Measurements from ENCODE around the gene CSMD2.
"Not testable (repeated sequence)": the region's sequence is repeated elsewhere in the genome, so short reads cannot be mapped to it uniquely, and the experiment has no call there.

CSMD2 gene

GRCh38 chr1:34164771-34165391, at the start of gene CSMD2:
Gene CSMD2, minus strand, starts transcription at chr1:34165230. Its CDS starts 133 bp downstream, at chr1:34165097.
- no peak for DNase-seq (ENCODE audit: low read depth in 1 of 2, low spot score in 1 of 2)

GRCh38 chr1:34213956-34214355, 48.9 kb upstream of the CSMD2 start:
- DNase-seq (ENCODE audit: low read depth in 1 of 2, low spot score in 1 of 2), result no peak

- DNase-seq (ENCODE audit: low read depth in 1 of 2, low spot score in 1 of 2), result no peak
These were observed 47.6 kb upstream of the CSMD2 start for GRCh38 chr1:34212673-34213072.

- DNase-seq (ENCODE audit: low read depth in 1 of 2, low spot score in 1 of 2), result no peak
These were observed 34.9 kb upstream of the CSMD2 start for GRCh38 chr1:34199927-34200326.

DNA sequence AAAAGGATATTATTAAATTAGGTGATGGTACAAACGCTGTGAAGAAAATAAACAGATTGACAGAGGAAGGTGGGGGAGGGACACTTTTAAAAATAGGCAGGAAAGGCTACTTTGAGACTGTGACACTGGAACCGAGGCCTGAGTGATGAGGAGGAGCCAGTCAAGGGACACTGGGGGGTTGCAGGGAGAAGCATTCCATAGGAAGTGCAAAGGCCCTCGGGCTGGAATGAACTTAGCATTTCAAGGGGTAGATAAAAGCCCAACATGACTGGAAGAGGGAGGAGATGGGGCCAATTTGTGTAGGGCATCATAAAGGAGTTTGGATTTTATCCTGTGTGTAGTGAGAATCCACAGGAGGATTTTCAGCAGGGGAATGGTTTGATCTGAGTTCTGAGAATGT, 27.6 kb upstream of the CSMD2 start:
- DNase-seq (ENCODE audit: low read depth in 1 of 2, low spot score in 1 of 2), result no peak

DNA sequence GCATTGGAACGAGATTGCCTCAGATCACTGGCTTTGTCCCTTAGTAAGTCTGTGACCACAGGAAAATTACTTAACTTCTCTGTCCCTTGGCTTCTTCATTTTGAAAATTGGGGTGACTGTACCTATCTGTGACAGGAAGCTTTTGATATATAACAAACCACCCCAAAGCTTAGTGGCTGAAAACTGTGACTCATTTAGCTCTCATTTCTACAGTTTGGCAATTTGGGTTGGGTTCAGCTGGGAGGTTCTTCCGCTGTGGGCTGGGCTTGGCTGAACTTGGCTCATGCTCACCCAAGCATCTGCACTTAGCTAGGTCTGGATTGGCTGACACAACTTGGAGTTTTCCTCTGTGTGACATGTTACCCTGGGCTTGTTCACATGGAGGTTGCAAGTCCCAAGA, 25.7 kb upstream of the CSMD2 start:
- DNase-seq (ENCODE audit: low read depth in 1 of 2, low spot score in 1 of 2), result no peak

DNA sequence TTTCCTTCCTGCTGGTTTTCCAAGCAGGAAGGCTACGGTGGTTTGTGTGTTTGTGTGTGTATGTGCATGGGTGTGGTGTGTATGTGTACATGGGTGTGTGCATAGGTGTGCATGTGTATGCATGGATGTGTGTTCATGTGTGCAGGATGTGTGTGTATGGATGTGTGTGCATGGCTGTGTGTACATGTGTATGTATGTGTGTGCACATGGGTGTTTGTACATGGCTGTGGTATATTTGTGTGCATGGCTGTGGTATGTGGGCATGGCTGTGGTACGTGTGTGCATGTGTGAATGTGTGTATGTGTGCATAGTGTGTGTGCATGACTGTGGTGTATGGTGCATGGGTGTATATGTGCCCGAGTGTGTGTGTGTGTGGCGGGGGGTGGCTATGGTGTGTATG, 24.0 kb upstream of the CSMD2 start:
- no peak for DNase-seq (ENCODE audit: low read depth in 1 of 2, low spot score in 1 of 2)

GRCh38 chr1:34188418-34188817, 23.4 kb upstream of the CSMD2 start:
- no peak for DNase-seq (ENCODE audit: low read depth in 1 of 2, low spot score in 1 of 2)

DNA sequence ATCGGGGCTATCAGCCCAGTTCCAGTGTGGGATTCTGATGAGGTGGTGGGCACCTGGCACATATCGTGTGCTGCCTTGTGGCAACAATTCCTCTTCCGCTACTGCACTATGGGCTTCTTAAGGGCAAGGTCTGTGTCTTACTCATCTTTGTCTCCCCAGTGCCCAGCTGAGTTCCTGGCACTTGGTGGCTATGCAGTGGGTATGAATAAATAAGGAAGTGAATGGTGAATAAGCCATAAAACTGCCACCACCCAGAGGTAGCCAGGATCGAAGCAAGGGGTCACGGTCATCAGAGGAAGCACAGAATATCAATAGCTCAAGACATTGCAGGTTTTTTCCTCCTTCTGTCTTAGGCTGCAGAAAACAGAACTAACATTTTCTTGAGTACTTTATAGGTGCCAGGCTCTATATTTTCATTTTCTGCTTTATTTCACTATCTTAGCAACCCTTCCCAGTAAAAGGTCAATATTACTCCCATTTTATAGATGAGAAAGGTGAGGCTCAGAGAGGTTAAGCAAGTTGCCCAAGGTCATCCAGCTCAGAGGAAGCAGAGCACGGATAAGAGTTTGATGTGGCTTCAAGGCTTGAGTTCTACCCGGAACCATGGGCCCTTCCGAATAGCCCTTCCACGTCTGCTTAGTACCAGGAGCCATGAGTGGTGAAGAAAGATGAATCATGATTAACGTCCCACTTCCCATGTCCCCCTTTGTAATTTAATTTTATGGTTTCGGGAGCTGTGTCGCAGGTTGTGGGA, 21.9 kb upstream of the CSMD2 start:
- no peak for DNase-seq (ENCODE audit: low read depth in 1 of 2, low spot score in 1 of 2)

- not testable (repeated sequence) for DNase-seq (ENCODE audit: low read depth in 1 of 2, low spot score in 1 of 2)
These were observed 18.4 kb upstream of the CSMD2 start for GRCh38 chr1:34183381-34183780.

GRCh38 chr1:34178072-34178471, 13.0 kb upstream of the CSMD2 start:
- no peak for DNase-seq (ENCODE audit: low read depth in 1 of 2, low spot score in 1 of 2)

DNA sequence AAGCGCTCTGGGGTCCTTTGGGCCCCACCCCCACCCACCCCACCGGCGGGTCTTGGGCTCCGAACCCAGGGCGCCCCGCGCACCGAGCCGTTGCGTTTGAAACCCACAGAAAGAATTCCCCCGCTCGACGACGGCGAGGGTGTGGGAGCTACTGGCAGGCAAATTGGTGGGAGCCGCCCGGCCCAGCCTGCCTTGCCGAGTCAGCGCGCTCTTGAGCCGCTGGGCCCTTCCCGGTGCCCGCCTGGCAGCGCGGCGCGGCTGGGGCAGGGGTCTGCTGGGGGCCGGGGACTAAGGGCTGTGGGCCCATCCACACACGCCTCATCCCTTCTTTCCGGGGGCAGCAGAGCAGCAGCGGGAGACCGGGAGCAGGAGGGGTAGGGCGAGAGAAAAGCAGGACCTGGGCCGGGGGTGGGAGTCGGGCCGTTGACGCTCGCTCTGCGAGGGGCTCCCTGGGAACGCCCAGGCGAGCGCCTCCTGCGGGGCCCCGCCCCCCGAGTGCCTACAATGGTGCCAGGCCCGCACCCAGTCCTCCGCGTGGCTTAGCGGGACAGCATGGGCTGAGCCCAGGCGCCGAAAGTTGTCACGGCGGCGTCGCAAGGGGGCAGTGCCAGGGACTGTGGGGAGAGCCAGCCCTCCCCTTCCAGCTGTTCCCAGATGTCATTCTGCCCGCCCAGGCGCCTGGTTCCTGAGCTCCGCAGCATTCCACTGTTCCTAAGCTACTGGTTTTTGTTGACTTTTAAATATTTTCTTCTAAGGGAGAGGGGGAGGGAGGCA, 12.0 kb upstream of the CSMD2 start, which contains the start of gene C1orf94:
TSS of gene C1orf94 (plus strand) at position 78 of the 774 bp plus-strand sequence. CDS start 883 bp downstream, outside the sequence.
- no peak for DNase-seq (ENCODE audit: low read depth in 1 of 2, low spot score in 1 of 2)

- no peak for DNase-seq (ENCODE audit: low read depth in 1 of 2, low spot score in 1 of 2)
These were observed 10.7 kb upstream of the CSMD2 start for GRCh38 chr1:34175744-34176143.

DNA sequence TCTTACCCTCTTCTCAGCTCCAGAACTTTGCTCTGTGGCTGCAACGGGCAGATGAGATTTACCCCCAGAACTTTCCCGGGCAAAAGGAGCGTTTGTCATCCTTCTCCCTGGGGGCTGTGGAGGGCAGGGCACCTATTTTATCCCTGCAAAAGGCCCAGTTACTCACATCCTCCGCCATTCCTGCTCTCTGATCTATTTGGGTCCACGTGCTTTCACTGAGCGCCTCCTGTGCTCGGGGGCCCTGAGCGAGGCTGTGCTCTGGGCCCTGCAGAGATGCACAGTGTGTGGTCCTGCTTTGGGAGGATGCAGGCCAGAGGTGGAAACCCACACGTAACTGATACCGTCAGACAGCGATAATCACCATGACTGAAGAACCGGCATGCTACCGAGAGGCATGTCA, 2.4 kb upstream of the CSMD2 start:
- DNase-seq (ENCODE audit: low read depth in 1 of 2, low spot score in 1 of 2), result no peak

- no peak for DNase-seq (ENCODE audit: low read depth in 1 of 2, low spot score in 1 of 2)
These were observed 1.8 kb upstream of the CSMD2 start for GRCh38 chr1:34166625-34167361.

- DNase-seq (ENCODE audit: low read depth in 1 of 2, low spot score in 1 of 2), result no peak
These were observed 1.2 kb upstream of the CSMD2 start for GRCh38 chr1:34166191-34166624.

- DNase-seq (ENCODE audit: low read depth in 1 of 2, low spot score in 1 of 2), result no peak
These were observed 442 bp upstream of the CSMD2 start for GRCh38 chr1:34165422-34165921.

GRCh38 chr1:34163792-34164731, 968 bp downstream of the CSMD2 start:
- no peak for DNase-seq (ENCODE audit: low read depth in 1 of 2, low spot score in 1 of 2)

DNA sequence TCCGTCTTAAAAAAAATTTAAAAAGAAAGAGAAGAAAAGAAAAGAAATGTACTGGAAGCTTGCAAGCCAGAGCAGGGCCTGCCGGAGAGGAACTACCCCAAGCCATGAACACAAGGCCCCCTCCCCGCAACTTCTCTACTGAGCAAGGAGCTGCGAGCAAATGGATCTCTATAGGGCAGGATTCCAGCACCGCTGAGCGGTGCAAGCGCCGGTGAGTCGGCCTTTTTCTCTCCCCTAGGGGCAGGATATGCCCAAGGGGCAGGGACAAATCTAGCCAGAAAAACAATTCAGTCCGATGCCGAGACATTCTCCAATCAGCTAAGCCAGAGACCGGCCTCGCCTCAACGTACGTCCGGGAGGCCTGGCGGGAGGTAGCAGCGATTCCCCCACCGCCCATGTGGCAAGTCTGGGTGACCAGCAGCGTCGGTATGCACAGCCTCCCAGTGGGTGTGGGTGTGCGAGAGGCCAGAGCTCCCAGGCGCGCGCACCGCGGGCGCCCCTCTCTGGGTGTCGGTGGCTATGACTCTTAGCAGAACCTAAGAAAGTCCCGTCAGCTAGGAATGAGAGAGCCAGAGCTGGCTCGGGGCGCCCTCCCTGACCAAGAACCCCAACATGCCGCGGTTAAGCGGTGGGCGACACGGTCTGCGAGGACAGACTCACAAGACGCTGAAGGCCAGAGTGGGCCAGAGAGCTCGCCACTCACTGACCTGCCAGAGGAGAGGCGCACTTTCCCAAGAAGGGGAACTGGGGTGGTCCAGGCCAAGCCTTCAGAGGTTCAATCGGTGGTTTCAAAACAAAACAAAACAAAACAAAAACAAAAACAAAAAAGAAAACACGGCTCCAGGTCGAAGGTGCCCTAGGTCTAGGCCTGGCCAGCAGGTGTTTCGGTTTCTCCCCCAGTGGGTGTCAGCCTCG, 1.9 kb downstream of the CSMD2 start:
- no peak for DNase-seq (ENCODE audit: low read depth in 1 of 2, low spot score in 1 of 2)

Data from stimulated activated CD4-positive, alpha-beta T cell treated with anti-CD3 and anti-CD28 coated beads, Interleukin-15, amount 100 ng/mL, for 1 hour (primary cell).